Stimulated activated CD4-positive, alpha-beta T cell treated with anti-CD3 and anti-CD28 coated beads, TNF-alpha, amount 100 ng/mL, for 4 hours (primary cell): ENCODE results near the gene MAML1.
"Not testable (repeated sequence)": the region's sequence is repeated elsewhere in the genome, so short reads cannot be mapped to it uniquely, and the experiment has no call there.

Experiments used
- DNase-seq, 3 experiments: peaks; one replicate each; pipeline ENCODE4 v3.0.0-alpha.2; 2020; ENCODE audit warnings: low read depth in 3 of 3

Gene MAML1

GRCh38 chr5:179768326-179769085 lies 35.9 kb downstream of the MAML1 start:
- DNase-seq, result no peak

GRCh38 chr5:179769271-179769670 lies 36.6 kb downstream of the MAML1 start:
- no peak for DNase-seq

GRCh38 chr5:179769796-179770195 lies 37.2 kb downstream of the MAML1 start:
- no peak for DNase-seq

- DNase-seq, result no peak
Measured at GRCh38 chr5:179771311-179771895, 38.8 kb downstream of the MAML1 start.

- DNase-seq, result no peak
Measured at GRCh38 chr5:179772351-179772750, 39.7 kb downstream of the MAML1 start.

- no peak for DNase-seq
Measured at GRCh38 chr5:179773686-179774040, 41.0 kb downstream of the MAML1 start.

GRCh38 chr5:179774442-179774841 lies 41.8 kb downstream of the MAML1 start:
- no peak for DNase-seq

GRCh38 chr5:179776411-179776938 lies 43.9 kb downstream of the MAML1 start:
- DNase-seq, result no peak

GRCh38 chr5:179777456-179777855 lies 44.8 kb downstream of the MAML1 start:
- DNase-seq, result no peak

- no peak for DNase-seq
Measured at GRCh38 chr5:179777909-179778308, 45.3 kb downstream of the MAML1 start.

- no peak for DNase-seq
Measured at GRCh38 chr5:179778591-179778990, 46.0 kb downstream of the MAML1 start.

- DNase-seq, result no peak
Measured at GRCh38 chr5:179779826-179780225, 47.2 kb downstream of the MAML1 start.

GRCh38 chr5:179780362-179780761 lies 47.7 kb downstream of the MAML1 start:
- no peak for DNase-seq

- no peak for DNase-seq
Measured at GRCh38 chr5:179781846-179782245, 49.2 kb downstream of the MAML1 start.

GRCh38 chr5:179783128-179783527 lies 50.5 kb downstream of the MAML1 start:
- no peak for DNase-seq

GRCh38 chr5:179786861-179787260 lies 54.2 kb downstream of the MAML1 start:
- DNase-seq, result no peak

- no peak for DNase-seq
Measured at GRCh38 chr5:179788193-179788854, 55.7 kb downstream of the MAML1 start.

- DNase-seq, result not testable (repeated sequence)
Measured at GRCh38 chr5:179789278-179789677, 56.7 kb downstream of the MAML1 start.

- DNase-seq, result no peak
Measured at GRCh38 chr5:179791881-179792611, 59.4 kb downstream of the MAML1 start.

- no peak for DNase-seq
Measured at GRCh38 chr5:179792612-179793467, 60.2 kb downstream of the MAML1 start.

GRCh38 chr5:179793468-179794139 lies 61.0 kb downstream of the MAML1 start, which contains the start of gene LTC4S:
Gene LTC4S, plus strand, starts transcription at chr5:179793986. Its CDS starts 95 bp downstream, at chr5:179794081.
- DNase-seq, result no peak
